ENCODE results near the gene OR1D5.
"Not testable (repeated sequence)": the region's sequence is repeated elsewhere in the genome, so short reads cannot be mapped to it uniquely, and the experiment has no call there.

The OR1D5 gene, protein sequence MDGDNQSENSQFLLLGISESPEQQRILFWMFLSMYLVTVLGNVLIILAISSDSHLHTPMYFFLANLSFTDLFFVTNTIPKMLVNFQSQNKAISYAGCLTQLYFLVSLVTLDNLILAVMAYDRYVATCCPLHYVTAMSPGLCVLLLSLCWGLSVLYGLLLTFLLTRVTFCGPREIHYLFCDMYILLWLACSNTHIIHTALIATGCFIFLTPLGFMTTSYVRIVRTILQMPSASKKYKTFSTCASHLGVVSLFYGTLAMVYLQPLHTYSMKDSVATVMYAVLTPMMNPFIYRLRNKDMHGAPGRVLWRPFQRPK

DNA sequence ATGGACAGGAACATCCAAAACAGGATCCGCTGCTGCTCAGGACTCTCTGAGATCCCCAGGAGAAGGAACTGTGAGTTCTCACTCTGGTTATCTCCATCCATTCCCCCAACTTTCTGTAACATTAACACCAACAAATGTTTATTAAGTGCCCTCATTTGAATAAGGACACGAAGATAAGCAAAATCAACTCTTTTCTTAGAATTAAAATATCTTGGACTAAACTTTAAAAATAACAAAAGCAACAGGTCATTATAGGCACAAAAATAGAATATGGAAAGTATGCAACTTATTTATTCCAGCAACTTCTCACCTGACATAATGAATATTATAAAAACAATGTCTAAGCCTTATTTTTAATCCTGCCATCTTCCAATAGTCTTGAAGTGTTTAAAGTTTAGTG, at the start of gene OR1D5:
Gene OR1D5, minus strand, starts transcription at position 101 of the 400 bp plus-strand sequence. Its CDS starts 0 bp downstream, at position 101.
- not testable (repeated sequence) for FAIRE-seq

DNA sequence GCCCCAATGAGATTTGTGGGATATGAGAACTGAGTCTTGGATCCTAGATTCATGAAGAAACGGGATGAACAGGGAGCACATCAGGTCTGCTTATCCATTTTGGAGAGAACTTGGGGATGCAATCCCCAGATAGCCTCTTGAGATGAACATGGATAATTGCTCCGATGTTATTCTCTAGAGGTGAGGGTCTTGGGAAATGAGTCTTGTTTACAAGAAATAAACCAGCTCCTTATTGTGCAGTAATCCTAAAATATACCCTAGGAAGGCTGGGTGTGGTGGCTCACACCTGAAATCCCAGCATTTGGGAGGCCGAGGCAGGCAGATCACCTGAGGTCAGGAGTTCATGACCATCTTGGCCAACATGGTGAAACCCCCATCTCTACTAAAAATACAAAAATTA, 40.9 kb upstream of the OR1D5 start, which contains the start of gene OR1D2:
Gene OR1D2, minus strand, starts transcription at position 101 of the 400 bp plus-strand sequence. CDS start 11,426 bp downstream, outside the sequence.
- no peak for FAIRE-seq

DNA sequence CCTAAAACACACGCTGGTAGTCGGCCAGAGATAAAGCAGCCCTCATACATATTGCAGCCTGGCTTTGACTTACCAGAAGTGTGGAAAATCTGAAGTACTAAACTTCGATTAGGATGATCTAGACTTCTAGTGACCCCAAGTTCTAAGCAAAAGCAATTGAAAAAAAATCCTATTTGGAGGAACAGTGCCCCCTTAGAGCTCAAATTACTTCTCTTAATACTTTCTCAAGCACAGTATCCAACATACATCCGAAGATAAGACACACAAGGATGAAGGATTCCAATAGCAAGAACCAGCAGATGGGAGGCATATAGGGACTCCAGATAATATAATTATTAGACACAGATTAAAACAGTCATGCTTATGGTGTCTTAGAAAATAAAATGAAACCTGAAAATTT, 10.4 kb upstream of the OR1D5 start:
- FAIRE-seq = not testable (repeated sequence)

DNA sequence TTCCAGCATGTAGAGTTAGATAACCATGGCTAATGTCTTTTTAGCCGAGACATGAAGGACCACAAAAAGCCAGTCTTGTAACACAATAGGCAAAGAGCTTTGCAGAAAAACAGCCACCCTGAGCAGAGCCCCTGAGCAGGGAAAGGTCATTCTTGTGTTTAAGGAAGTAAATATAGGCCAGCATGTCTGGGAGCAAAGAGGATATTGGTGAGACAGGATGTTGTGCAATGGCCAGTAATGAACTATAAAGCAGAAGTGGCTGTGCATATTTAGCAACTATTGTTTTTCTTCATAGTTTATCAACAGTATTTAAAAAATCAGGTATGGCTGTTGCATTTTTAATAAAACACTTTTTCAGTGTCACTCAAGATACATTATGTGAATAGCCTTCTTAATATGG, 1.8 kb upstream of the OR1D5 start:
- not testable (repeated sequence) for FAIRE-seq

DNA sequence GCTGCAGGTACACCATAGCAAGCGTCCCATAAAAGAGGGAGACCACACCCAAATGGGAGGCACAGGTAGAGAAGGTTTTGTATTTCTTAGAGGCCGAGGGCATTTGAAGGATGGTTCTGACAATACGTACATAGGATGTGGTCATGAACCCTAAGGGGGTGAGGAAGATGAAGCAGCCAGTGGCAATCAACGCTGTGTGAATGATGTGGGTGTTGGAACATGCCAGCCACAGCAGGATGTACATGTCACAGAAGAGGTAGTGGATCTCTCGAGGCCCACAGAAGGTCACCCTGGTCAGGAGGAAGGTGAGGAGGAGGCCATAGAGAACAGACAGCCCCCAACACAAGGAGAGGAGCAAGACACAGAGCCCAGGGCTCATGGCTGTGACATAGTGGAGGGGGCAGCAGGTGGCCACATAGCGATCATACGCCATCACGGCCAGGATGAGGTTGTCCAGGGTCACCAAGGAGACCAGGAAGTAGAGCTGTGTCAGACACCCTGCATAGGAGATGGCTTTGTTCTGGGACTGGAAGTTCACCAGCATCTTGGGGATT, 506 bp downstream of the OR1D5 start:
- not testable (repeated sequence) for FAIRE-seq

DNA sequence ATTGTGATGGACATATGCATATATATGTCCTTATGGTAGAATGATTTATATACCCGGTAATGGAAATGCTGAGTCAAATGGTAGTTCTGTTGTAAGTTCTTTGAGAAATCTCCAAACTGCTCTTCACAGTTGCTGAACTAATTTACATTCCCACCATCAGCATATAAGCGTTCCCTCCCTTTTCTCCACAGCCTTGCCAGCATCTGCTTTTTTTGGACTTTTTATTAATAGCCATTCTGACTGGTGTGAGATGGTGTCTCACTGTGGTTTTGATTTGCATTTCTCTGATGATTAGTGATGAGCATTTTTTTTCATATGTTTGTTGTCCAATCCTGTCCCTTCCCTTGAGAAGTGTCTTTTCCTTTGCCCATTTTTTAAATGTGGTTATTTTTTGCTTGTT, 8.5 kb downstream of the OR1D5 start:
- FAIRE-seq = not testable (repeated sequence)

DNA sequence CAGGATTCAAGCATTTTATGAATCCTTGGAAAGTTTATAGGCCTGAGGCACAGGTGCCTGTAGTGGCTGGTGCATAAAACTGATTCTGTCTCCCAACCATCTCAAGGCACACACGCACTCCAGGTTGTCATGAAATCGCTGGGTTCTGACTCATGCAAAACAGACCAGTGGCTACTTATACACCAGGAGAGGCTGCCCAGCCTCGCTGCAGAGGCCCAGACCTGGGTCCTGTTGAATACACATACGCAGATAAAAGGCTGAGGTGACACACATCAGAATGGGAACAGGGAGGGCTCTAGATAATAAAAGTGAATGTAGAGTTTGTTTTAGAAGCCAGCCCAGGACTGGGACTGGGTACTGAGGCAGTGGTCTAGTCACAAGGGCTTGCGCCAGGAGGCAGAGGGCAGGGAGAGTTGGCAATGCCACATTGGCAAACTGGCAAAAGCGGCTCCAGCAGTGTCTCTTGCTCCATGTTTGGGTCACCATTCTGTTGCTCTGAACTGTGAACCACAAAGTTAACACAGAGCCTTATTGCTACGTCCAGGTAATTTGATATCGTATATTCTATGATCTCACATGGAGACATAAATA, 13.6 kb downstream of the OR1D5 start:
- no peak for FAIRE-seq

DNA sequence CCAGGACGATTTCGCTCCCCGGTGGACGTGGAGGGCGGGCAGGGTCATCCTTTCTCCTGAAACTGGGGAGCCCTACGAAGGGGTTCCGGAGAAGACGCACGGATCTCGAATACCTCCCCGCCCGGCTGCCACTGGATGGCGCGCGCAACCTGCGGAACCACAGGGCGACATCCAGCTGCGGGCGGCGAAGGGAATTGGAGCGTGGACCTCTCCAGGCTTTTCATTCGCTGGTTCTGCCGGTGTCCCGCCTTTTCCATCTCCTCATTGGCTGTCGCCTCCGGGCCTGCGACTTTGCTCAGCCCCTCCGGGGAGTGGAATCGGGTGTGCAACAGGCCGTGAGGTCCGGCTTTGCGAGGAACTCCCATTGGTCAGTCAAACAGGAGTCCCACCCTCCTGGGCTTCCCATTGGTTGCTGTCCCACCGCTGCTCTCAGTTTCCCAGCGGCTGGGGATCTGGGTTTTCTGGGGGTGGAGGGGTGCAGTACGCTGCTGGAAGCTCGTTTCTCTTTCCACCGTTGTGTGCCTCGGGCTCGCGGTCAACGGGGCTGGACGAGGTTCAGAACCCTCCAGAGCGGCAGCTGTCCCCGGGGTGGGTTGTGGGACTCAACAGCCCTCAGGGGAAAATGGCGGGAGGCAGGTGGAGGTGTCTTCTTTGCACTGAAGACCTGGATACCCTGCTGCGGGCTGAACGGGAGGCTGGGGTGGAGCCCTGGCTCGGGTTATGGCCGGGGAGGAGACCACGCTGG, 14.5 kb downstream of the OR1D5 start:
- FAIRE-seq = peak; percentile 91

DNA sequence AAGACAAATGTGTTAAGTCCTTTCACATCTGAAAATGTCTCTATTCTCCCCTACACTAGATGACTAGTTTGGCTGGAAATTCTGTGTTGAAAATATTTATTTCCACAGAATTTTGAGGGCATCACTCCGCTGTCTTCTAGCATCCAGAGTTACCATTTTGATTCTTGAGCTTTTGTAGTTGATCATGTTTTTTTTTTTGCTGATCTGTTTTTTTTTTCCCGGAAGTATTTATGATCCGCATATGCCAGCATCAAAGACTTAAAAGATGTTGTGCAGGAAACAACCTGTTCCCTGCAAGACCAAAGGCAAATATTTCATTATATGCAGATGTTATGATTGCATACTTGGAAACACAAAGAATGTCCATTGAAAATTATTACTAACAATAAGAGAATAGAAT, 16.7 kb downstream of the OR1D5 start:
- FAIRE-seq = no peak

DNA sequence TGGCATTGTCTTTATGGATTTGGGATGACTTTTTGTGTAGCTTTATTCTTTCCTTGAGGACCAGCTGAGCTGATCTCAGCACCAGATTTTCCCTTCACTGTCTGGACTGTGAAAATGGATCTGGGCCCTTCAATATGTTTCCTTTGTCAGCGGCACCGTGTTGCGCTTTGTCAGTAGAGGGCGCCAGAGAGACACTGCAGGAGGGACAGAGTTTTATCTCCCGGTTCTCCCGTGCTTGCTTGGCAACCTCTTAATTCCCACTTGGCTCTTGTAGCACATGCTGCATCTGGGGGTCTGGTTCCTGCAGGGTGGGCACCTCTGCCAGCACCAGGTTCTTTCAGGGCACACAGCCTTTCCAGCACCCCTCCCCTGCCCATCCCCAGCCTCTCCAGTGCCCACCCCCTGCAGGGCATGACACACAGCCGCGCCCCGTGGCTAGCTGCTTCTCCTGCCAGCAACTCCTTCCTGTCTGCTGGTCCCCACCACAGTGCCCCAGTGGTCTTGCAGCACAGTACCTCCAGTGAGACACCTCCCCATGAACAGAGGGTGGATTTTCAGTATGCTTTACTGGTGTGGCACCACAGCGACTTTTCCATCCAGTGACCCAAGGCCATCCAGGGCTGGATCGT, 19.6 kb downstream of the OR1D5 start:
- FAIRE-seq = no peak

DNA sequence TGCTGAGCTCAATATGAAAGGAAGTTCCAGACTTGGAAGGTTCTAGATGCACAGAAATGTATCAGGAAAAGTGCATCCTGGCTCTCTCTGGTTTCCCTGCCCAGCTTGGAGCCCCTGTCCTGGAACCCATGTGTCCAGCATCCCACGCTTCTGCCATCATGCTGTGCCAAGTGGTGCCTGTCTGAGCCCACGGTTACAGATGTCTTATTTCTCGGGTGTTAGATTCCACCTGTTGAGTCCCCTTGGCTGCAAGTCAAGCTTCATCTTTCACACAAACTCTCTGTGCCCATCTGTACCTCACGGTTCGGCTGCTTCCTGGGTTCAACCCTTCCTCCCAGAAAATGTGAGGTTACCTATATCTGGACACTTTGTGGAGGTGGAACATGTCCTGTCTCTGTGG, 22.5 kb downstream of the OR1D5 start:
- no peak for FAIRE-seq

DNA sequence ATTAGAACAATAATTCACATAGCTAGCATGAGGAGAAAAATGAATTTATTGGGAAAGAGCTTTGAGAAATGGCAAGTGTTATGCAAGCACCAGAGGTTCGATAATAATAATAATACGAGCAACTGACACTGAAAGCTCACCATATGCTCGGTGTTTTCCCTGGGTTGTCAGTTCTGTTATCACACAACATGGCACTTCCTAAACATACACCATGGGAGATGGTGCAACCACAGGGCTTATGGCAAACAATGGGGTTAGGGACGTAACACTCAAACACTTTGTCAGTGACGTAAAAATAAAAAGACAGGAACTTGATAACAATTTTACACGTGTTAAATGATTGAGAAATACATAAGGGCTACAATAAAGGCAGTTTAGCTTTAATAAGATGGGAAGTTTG, 23.7 kb downstream of the OR1D5 start:
- FAIRE-seq = no peak

DNA sequence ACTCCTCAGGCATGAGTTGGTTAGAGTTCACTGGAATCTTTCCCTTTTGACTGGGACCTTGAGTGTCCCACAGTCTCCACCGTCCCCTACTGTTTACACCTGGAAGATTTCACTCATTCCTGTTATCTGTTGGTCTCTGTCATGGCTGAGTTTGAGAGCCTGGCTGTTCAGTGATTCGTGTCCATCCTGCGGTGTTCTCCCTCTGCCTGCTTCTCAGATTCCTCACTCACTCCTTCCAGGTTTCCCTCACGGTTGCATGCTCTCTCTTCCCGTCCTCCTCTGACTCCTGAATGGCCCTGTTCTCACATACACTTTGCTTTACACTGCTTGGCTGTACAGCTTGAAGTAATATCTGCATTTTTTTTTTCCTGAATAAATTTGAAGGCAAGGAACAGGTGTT, 24.5 kb downstream of the OR1D5 start:
- FAIRE-seq = no peak

DNA sequence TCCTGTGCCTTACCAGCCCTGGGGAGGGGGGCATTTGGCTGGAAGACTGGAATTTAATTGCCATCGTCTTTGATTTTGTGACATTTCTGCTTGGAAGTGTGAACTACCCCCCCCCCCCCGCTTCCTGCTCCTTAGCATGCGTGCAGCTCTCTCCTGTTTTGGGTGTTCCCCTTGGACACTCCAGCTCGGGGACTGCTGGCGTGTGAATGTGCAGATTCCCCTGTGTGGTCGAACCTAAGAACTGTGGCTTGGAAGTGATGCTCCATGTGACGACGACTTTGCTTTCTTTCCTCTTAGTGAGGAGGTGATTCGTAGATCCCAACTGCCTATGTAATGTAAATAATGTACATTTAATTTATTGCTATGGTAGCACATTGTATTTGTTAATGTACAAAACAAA, 26.1 kb downstream of the OR1D5 start:
- no peak for FAIRE-seq

DNA sequence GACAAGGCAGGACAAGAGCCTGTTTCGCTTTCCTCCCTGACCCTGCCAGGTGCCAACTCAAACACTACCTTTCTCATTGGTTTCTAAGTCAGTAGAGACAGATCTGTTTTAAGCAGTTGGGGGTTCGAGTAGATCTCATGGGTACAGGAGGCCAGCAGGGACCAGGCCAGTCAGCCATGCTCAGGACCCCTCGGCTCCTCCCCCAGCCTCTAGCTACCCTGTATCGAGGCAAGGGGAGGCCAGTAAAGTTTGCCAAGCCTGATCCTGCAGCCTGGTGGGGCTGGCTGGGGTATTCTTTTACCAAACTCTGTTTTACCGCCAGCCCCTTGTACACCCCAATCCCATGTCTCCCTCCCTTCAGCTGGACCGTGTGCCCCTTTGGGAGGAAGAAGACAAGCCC, 26.6 kb downstream of the OR1D5 start:
- no peak for FAIRE-seq

DNA sequence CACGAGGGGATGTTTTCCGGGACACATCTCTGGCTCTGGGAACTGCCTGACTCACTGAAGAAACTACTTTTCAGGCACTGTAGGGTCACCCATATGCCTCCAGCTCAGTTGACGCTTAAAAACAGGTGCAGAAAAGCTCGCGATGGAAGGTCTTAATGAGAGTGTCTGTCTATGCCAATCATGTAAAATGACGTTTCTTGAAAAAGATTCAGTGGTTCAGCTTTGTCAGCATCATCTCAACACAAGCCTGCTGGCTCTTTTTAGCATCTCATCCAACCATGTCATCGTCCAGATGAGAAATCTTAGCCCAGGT, 27.5 kb downstream of the OR1D5 start:
- FAIRE-seq = no peak

DNA sequence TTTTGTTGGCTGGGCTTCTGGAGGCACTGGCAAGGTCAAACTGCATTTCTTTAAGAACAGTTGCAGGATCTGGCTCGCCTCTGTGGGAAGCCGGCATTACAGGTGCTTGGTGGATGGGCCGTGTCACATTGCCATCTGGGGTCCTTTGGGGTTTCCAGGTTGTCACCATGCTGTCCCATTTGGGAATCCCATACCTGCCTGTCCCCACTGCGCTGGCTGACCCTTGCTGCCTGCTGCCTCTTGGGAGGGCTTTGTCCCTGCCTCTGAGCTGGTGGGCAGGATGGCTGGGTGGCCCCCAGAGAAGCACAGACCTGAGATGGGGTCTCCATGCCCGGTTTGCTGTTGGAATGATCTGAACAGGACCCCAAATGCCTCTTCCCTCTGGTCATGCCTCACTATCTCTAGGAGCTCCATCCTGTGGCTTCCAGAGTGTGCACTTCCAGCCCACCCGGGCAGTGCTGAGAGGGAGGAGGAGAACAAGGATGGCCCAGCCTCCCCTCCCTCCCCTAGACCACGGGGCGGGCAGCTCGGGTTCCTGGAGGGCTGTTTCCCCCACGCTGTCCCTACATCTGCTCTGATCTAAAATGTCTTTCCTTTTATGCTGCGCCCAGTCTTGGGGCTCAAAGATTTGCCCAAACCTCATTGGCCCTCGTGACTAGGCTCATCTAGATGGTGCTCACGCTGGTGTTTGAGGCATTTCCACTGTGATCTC, 28.0 kb downstream of the OR1D5 start:
- FAIRE-seq = no peak

DNA sequence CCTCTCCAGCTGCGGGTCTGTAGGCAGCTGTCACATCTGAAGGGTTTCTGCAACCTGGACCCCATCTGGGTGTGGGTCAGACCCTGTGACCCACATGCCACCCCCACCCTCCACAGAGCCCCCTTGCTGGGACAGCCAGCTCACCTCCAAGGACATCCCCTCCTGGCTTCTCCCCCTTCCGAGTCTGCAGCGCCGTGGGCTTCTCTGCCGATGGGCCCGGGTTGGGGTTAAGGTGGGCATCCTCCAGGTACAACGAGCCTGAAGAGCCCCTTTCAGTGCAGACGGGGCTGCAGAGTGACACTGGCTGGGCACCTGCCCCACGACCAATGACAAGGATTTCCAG, 28.9 kb downstream of the OR1D5 start:
- FAIRE-seq = no peak

DNA sequence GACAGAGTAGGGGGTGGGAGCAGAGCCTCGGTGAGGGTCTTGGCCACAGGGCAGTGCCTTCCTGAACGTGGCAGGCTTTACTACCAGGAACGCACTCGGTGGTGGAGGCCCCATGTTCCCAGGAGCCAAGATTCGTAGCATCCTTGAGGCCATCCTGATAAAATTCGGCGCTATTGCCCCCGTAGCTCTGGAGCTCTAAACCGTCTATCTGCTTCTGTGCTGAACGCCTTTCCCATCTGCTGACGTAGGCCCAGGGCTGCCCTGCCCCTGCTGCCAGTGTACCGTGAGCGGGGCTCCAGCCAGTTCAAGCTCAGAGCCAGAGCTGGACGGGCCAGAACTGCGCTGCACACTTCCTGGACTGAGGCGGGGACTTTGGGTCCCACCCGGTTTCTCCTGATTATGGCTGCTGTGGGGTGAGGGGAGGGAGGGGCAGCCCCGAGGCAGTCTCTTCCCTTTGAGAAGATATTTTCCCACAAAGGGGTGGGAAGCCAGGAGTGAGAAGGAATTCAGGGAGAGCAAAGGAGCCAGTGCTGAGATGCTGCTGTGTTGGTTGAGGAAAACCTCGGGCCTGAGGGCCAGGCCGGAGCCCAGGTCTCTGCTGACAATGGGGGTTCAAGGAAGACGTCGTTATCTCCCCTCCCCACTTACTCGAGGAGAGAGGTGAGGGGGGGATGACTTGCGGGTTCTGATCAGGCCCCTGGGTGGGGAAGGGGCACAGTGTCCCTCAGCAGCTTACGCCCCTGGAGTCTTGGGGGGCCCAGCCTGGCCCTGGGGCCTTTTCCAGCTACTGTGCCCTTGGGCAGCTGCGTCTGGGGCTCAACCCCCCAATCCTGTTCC, 29.4 kb downstream of the OR1D5 start:
- FAIRE-seq = no peak

DNA sequence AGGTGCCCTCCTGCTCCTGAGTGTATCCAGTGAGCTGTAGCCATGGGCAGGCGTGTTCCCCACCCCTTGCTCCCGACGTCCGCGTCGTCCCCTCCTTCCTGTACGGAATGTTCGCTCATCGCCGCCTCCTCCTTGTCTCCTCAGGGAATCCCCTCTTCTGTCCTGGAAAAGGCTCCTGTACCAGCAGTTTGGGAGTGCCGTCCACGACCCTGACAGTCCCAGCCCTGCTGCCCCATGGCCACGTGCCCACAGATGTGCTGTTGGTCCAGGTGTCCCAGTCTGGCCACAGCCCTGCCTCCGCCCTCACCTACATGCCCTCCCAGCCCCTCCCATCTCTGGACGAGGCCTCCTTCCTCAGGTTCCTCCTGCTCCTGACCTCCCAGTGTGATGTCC, 30.2 kb downstream of the OR1D5 start:
- FAIRE-seq = no peak

All from TTC549 (cell line).